Muscle layer of duodenum (tissue), 2 donors: ENCODE results near the gene F13A1.

Source experiments
- H3K27ac ChIP-seq: one replicate; pipeline ENCODE4 v1.7.0; 2013; ENCODE audit warnings: mild to moderate bottlenecking, low read length
- H3K27me3 ChIP-seq: one replicate; pipeline ENCODE4 v1.7.0; 2013; ENCODE audit warnings: low read depth, mild to moderate bottlenecking, control low read depth, low read length
- H3K36me3 ChIP-seq, 2 donors: one replicate each; pipeline ENCODE4 v1.7.0; 2013; ENCODE audit warnings: low read length in 2 of 2, control low read depth in 1 of 2, mild to moderate bottlenecking in 1 of 2; ENCODE audit not compliant: insufficient read depth in 2 of 2, control insufficient read depth in 1 of 2
- H3K4me1 ChIP-seq, 2 donors: one replicate each; pipeline ENCODE4 v1.7.0; 2013; ENCODE audit warnings: low read length in 2 of 2, mild to moderate bottlenecking in 2 of 2, control low read depth in 1 of 2, moderate library complexity in 1 of 2; ENCODE audit not compliant: insufficient read depth in 2 of 2, control insufficient read depth in 1 of 2
- H3K4me3 ChIP-seq, 2 donors: one replicate each; pipeline ENCODE4 v1.7.0; 2013; ENCODE audit warnings: low read length in 2 of 2, low read depth in 1 of 2, mild to moderate bottlenecking in 1 of 2
- H3K9me3 ChIP-seq, 2 donors: one replicate each; pipeline ENCODE4 v1.7.0; 2013; ENCODE audit warnings: low read length in 2 of 2, control low read depth in 1 of 2, mild to moderate bottlenecking in 1 of 2; ENCODE audit not compliant: control insufficient read depth in 1 of 2
- donor health status: healthy.

The F13A1 gene

GRCh38 chr6:6179858-6180623 is 140.4 kb downstream of the F13A1 start:
- H3K4me1 ChIP-seq, result no peaks in the 10 kb centered on the region
- H3K27me3 ChIP-seq, result no peaks in the 10 kb centered on the region
- no peak overlapping the region for H3K27ac ChIP-seq
- H3K36me3 ChIP-seq, result no peaks in the 10 kb centered on the region
- H3K9me3 ChIP-seq, result no peaks in the 10 kb centered on the region
- no peak overlapping the region for H3K4me3 ChIP-seq

- no peaks in the 10 kb centered on the region for H3K4me1 ChIP-seq
- no peak overlapping the region for H3K4me3 ChIP-seq
- H3K9me3 ChIP-seq, result no peaks in the 10 kb centered on the region
- no peaks in the 10 kb centered on the region for H3K27me3 ChIP-seq
- H3K27ac ChIP-seq, result no peak overlapping the region
- H3K36me3 ChIP-seq, result no peaks in the 10 kb centered on the region
Observed at GRCh38 chr6:6178795-6179194, 141.7 kb downstream of the F13A1 start.

- no peak overlapping the region for H3K27ac ChIP-seq
- no peaks in the 10 kb centered on the region for H3K36me3 ChIP-seq
- H3K4me3 ChIP-seq, result no peak overlapping the region
- no peaks in the 10 kb centered on the region for H3K27me3 ChIP-seq
- no peaks in the 10 kb centered on the region for H3K9me3 ChIP-seq
- no peaks in the 10 kb centered on the region for H3K4me1 ChIP-seq
Observed at GRCh38 chr6:6177754-6178153, 142.7 kb downstream of the F13A1 start.

- Histone ChIP-seq H3K4me1 (no peaks in the 10 kb centered on the region), H3K27me3 (no peaks in the 10 kb centered on the region), H3K36me3 (no peaks in the 10 kb centered on the region), H3K9me3 (no peaks in the 10 kb centered on the region), H3K27ac (no peak overlapping the region), H3K4me3 (no peak overlapping the region)
Observed at GRCh38 chr6:6176586-6177228, 143.8 kb downstream of the F13A1 start.

- Histone ChIP-seq H3K36me3 (no peaks in the 10 kb centered on the region), H3K27ac (no peak overlapping the region), H3K4me3 (no peak overlapping the region), H3K4me1 (no peaks in the 10 kb centered on the region), H3K9me3 (no peaks in the 10 kb centered on the region), H3K27me3 (no peaks in the 10 kb centered on the region)
Observed at GRCh38 chr6:6176127-6176526, 144.3 kb downstream of the F13A1 start.

GRCh38 chr6:6169141-6169540 is 151.3 kb downstream of the F13A1 start:
- Histone ChIP-seq H3K27me3 (no peaks in the 10 kb centered on the region), H3K4me1 (no peaks in the 10 kb centered on the region), H3K36me3 (no peaks in the 10 kb centered on the region), H3K27ac (no peak overlapping the region), H3K9me3 (no peaks in the 10 kb centered on the region), H3K4me3 (no peak overlapping the region)

- Histone ChIP-seq H3K36me3 (no peaks in the 10 kb centered on the region), H3K9me3 (no peaks in the 10 kb centered on the region), H3K27me3 (no peaks in the 10 kb centered on the region), H3K27ac (no peak overlapping the region), H3K4me3 (no peak overlapping the region), H3K4me1 (no peaks in the 10 kb centered on the region)
Observed at GRCh38 chr6:6166064-6166463, 154.4 kb downstream of the F13A1 start.

GRCh38 chr6:6164367-6164766 is 156.1 kb downstream of the F13A1 start:
- H3K36me3 ChIP-seq, result no peaks in the 10 kb centered on the region
- no peaks in the 10 kb centered on the region for H3K4me1 ChIP-seq
- H3K27ac ChIP-seq, result no peak overlapping the region
- no peaks in the 10 kb centered on the region for H3K27me3 ChIP-seq
- no peak overlapping the region for H3K4me3 ChIP-seq
- H3K9me3 ChIP-seq, result no peaks in the 10 kb centered on the region

GRCh38 chr6:6154335-6154734 is 166.1 kb downstream of the F13A1 start:
- Histone ChIP-seq H3K9me3 (no peaks in the 10 kb centered on the region), H3K36me3 (no peaks in the 10 kb centered on the region)

GRCh38 chr6:6152060-6152459 is 168.4 kb downstream of the F13A1 start:
- no peak overlapping the region for H3K27ac ChIP-seq
- no peaks in the 10 kb centered on the region for H3K27me3 ChIP-seq
- no peak overlapping the region for H3K4me3 ChIP-seq
- H3K36me3 ChIP-seq, result no peaks in the 10 kb centered on the region
- H3K9me3 ChIP-seq, result no peaks in the 10 kb centered on the region
- H3K4me1 ChIP-seq, result no peaks in the 10 kb centered on the region

More at GRCh38 chr6:6154335-6154734, 166.1 kb downstream of the F13A1 start:
- H3K27ac ChIP-seq, result no peak overlapping the region
- H3K4me1 ChIP-seq, result no peaks in the 10 kb centered on the region
- no peak overlapping the region for H3K4me3 ChIP-seq
- H3K27me3 ChIP-seq, result no peaks in the 10 kb centered on the region

GRCh38 chr6:6148192-6148815 is 172.2 kb downstream of the F13A1 start:
- Histone ChIP-seq H3K4me3 (no peak overlapping the region), H3K27ac (no peak overlapping the region), H3K4me1 (no peaks in the 10 kb centered on the region), H3K27me3 (no peaks in the 10 kb centered on the region), H3K9me3 (peaks cover 0 to 3% of the 10 kb centered on the region in 2 donors), H3K36me3 (peaks cover 0 to 4% of the 10 kb centered on the region in 2 donors)
